Astrocyte of the hippocampus (primary cell): ENCODE data around the gene RBMS1.

Source experiments
- DNase-seq: peaks from one replicate; pipeline ENCODE4 v3.0.0; 2011; ENCODE audit warnings: low read depth, low spot score

Gene RBMS1

GRCh38 chr2:160409480-160409879 is 84.1 kb downstream of the RBMS1 start:
- DNase-seq: peak; percentile 72

GRCh38 chr2:160408959-160409291 is 84.7 kb downstream of the RBMS1 start:
- no peak for DNase-seq

- peak; percentile 47 for DNase-seq
Measured at GRCh38 chr2:160408173-160408958, 85.2 kb downstream of the RBMS1 start.

GRCh38 chr2:160407393-160408172 is 86.0 kb downstream of the RBMS1 start:
- DNase-seq: peak; percentile 91

GRCh38 chr2:160406591-160407392 is 86.8 kb downstream of the RBMS1 start:
- DNase-seq: peak; percentile 79

GRCh38 chr2:160405077-160405867 is 88.3 kb downstream of the RBMS1 start:
- peak; percentile 49 for DNase-seq

GRCh38 chr2:160402997-160403979 is 90.3 kb downstream of the RBMS1 start:
- DNase-seq: peak; percentile 58

GRCh38 chr2:160402501-160402900 is 91.1 kb downstream of the RBMS1 start:
- DNase-seq: no peak

- no peak for DNase-seq
Measured at GRCh38 chr2:160401895-160402294, 91.7 kb downstream of the RBMS1 start.

GRCh38 chr2:160399880-160400279 is 93.7 kb downstream of the RBMS1 start:
- DNase-seq: no peak

- peak; percentile 65 for DNase-seq
Measured at GRCh38 chr2:160397530-160397865, 96.1 kb downstream of the RBMS1 start.

GRCh38 chr2:160394153-160394552 is 99.5 kb downstream of the RBMS1 start:
- DNase-seq: no peak

- no peak for DNase-seq
Measured at GRCh38 chr2:160392201-160392600, 101.4 kb downstream of the RBMS1 start.

GRCh38 chr2:160390544-160391455 is 102.8 kb downstream of the RBMS1 start:
- DNase-seq: peak; percentile 89

GRCh38 chr2:160389875-160390274 is 103.7 kb downstream of the RBMS1 start:
- no peak for DNase-seq

- DNase-seq: no peak
Measured at GRCh38 chr2:160388464-160389263, 104.9 kb downstream of the RBMS1 start.

- DNase-seq: peak; percentile 82
Measured at GRCh38 chr2:160387558-160388262, 105.9 kb downstream of the RBMS1 start.

- DNase-seq: no peak
Measured at GRCh38 chr2:160384791-160385190, 108.8 kb downstream of the RBMS1 start.
